Endodermal cell (in vitro differentiated cells): ENCODE results near the gene PLEKHG5. TPM values are rescaled to one million over a fixed set of nuclear protein-coding genes. Genes with fewer than 3 reads are reported as not detected.
A peak's percentile ranks its signal among the peaks of the same experiment; 100 is the strongest.

Experiments used
- DNase-seq: peaks from one replicate; pipeline ENCODE4 v3.0.0-alpha.2; 2017
- H3K27ac ChIP-seq: 2 replicates; pipeline ENCODE4 v1.5.1; 2013; ENCODE audit warnings: mild to moderate bottlenecking, low read depth, low read length, moderate library complexity
- H3K27me3 ChIP-seq: 2 replicates; pipeline ENCODE4 v1.6.1; 2013; ENCODE audit warnings: mild to moderate bottlenecking, low read length, moderate library complexity; ENCODE audit not compliant: insufficient read depth, control insufficient read depth, poor library complexity, severe bottlenecking
- H3K36me3 ChIP-seq: 2 replicates; pipeline ENCODE4 v1.7.0; 2013; ENCODE audit warnings: mild to moderate bottlenecking, low read length, moderate library complexity; ENCODE audit not compliant: control insufficient read depth, insufficient read depth
- H3K4me1 ChIP-seq: one replicate; pipeline ENCODE4 v1.7.0; 2013; ENCODE audit warnings: low read length; ENCODE audit not compliant: control insufficient read depth, insufficient read depth
- H3K4me3 ChIP-seq: 2 replicates; pipeline ENCODE4 v1.5.1; 2013; ENCODE audit warnings: mild to moderate bottlenecking, low read length, moderate library complexity
- H3K9ac ChIP-seq: 2 replicates; pipeline ENCODE4 v1.6.1; 2013; ENCODE audit warnings: mild to moderate bottlenecking, low read length, moderate library complexity; ENCODE audit not compliant: poor library complexity, severe bottlenecking; ENCODE audit errors: extremely low read depth
- H3K9me3 ChIP-seq: 2 replicates; pipeline ENCODE4 v1.6.1; 2013; ENCODE audit warnings: mild to moderate bottlenecking, low read length, moderate library complexity; ENCODE audit not compliant: control insufficient read depth
- H3K27ac Mint-ChIP-seq: 2 replicates; pipeline ENCODE4 v1.8.0; 2020; ENCODE audit warnings: mixed read lengths
- H3K27me3 Mint-ChIP-seq: 2 replicates; pipeline ENCODE4 v1.8.0; 2021; ENCODE audit warnings: mild to moderate bottlenecking, mixed read lengths; ENCODE audit not compliant: insufficient read depth
- H3K36me3 Mint-ChIP-seq: 2 replicates; pipeline ENCODE4 v1.8.0; 2020; ENCODE audit warnings: low read depth, mixed read lengths
- H3K4me1 Mint-ChIP-seq: 2 replicates; pipeline ENCODE4 v1.8.0; 2020; ENCODE audit warnings: mixed read lengths
- H3K4me3 Mint-ChIP-seq: 2 replicates; pipeline ENCODE4 v1.8.0; 2020; ENCODE audit warnings: mild to moderate bottlenecking, moderate library complexity, mixed read lengths
- H3K9me3 Mint-ChIP-seq: 2 replicates; pipeline ENCODE4 v1.8.0; 2020; ENCODE audit warnings: mild to moderate bottlenecking, mixed read lengths
- CTCF ChIP-seq: fragments of 200-600 bp; sonication (generic); conservative IDR thresholded peaks from 2 replicates; pipeline ENCODE4 v1.5.0; 2021; ENCODE audit warnings: antibody characterized with exemption, mild to moderate bottlenecking
- WGBS, 2 experiments: methylation state at CpG; one replicate each; pipeline versions ENCODE4 v1.1.5 to v1.1.7; 2013; ENCODE audit warnings: missing lambda C conversion rate in 2 of 2, mixed read lengths in 1 of 2; ENCODE audit not compliant: insufficient coverage in 1 of 2, insufficient read length in 1 of 2; 5-methylcytosine and 5-hydroxymethylcytosine counted together
- total RNA-seq, 2 donors: library from RNA; stranded (reverse); fragmentation: NEBNext Ultra II Directional in 1 of 2; extraction: Animal tissue kit (Norgen Biotek cat#: 25700) in 1 of 2; gene quantifications; 2 replicates in 1 of 2; 3 replicates in 1 of 2; pipeline ENCODE4 v1.2.1, GENCODE V29; 2021

The PLEKHG5 gene
- total RNA-seq, 2 donors from 2014 or later: 32.6 to 38.8 TPM

GRCh38 chr1:6496890-6497214 is 5.4 kb upstream of the PLEKHG5 start:
- Histone ChIP-seq H3K9ac (no peak overlapping the region), H3K36me3 (no peaks in the 10 kb centered on the region), H3K4me1 (peaks cover 2% of the 10 kb centered on the region), H3K4me3 (peak overlapping the region; percentile 78), H3K27ac (no peak overlapping the region), H3K27me3 (peaks cover 29% of the 10 kb centered on the region), H3K9me3 (no peaks in the 10 kb centered on the region)
- H3K27ac Mint-ChIP-seq: no peak overlapping the region
- no peaks in the 10 kb centered on the region for H3K9me3 Mint-ChIP-seq
- H3K27me3 Mint-ChIP-seq: peaks cover 45% of the 10 kb centered on the region
- H3K4me1 Mint-ChIP-seq: peaks cover under 1% of the 10 kb centered on the region
- no peak for TF ChIP-seq CTCF
- peak overlapping the region; percentile 61 for H3K4me3 Mint-ChIP-seq
- no peaks in the 10 kb centered on the region for H3K36me3 Mint-ChIP-seq
- peak; percentile 54 for DNase-seq
- WGBS, 2 experiments: 0 to 1% methylated on average over 2 to 21 of the region's 21 CpGs

GRCh38 chr1:6496365-6496721 is 4.9 kb upstream of the PLEKHG5 start:
- WGBS, 2 experiments: 24 to 32% methylated on average over 6 to 13 of the region's 13 CpGs
- DNase-seq: peak; percentile 67

GRCh38 chr1:6495540-6496364 is 4.3 kb upstream of the PLEKHG5 start:
- Histone ChIP-seq H3K9ac (no peak overlapping the region), H3K4me1 (peaks cover 2% of the 10 kb centered on the region), H3K27me3 (peaks cover 29% of the 10 kb centered on the region), H3K36me3 (no peaks in the 10 kb centered on the region), H3K4me3 (no peak overlapping the region), H3K9me3 (no peaks in the 10 kb centered on the region), H3K27ac (no peak overlapping the region)
- no peaks in the 10 kb centered on the region for H3K9me3 Mint-ChIP-seq
- WGBS, 2 experiments: 83 to 88% methylated on average over 11 to 14 of the region's 14 CpGs
- H3K4me1 Mint-ChIP-seq: peaks cover 9% of the 10 kb centered on the region
- peak overlapping the region; percentile 61 for H3K4me3 Mint-ChIP-seq
- no peaks in the 10 kb centered on the region for H3K36me3 Mint-ChIP-seq
- peaks cover 38% of the 10 kb centered on the region for H3K27me3 Mint-ChIP-seq
- no peak overlapping the region for H3K27ac Mint-ChIP-seq
- DNase-seq: peak; percentile 68
- no peak for TF ChIP-seq CTCF

More at GRCh38 chr1:6496365-6496721, 4.9 kb upstream of the PLEKHG5 start:
- peaks cover 6% of the 10 kb centered on the region for H3K4me1 Mint-ChIP-seq
- H3K4me3 ChIP-seq: peak overlapping the region; percentile 78
- no peaks in the 10 kb centered on the region for H3K9me3 ChIP-seq
- H3K36me3 ChIP-seq: no peaks in the 10 kb centered on the region
- no peak for TF ChIP-seq CTCF
- peaks cover 29% of the 10 kb centered on the region for H3K27me3 ChIP-seq
- no peak overlapping the region for H3K27ac ChIP-seq
- H3K4me3 Mint-ChIP-seq: peak overlapping the region; percentile 61
- peaks cover 44% of the 10 kb centered on the region for H3K27me3 Mint-ChIP-seq
- no peaks in the 10 kb centered on the region for H3K9me3 Mint-ChIP-seq
- peaks cover 2% of the 10 kb centered on the region for H3K4me1 ChIP-seq
- no peak overlapping the region for H3K27ac Mint-ChIP-seq
- no peak overlapping the region for H3K9ac ChIP-seq
- H3K36me3 Mint-ChIP-seq: no peaks in the 10 kb centered on the region
